ENCODE measurements around the gene CENPS.
"Not testable (repeated sequence)": the region's sequence is repeated elsewhere in the genome, so short reads cannot be mapped to it uniquely, and the experiment has no call there.

CENPS gene

GRCh38 chr1:10430216-10431069, at the start of gene CENPS:
Gene CENPS (plus strand): TSS chr1:10430433. CDS start chr1:10430518, 85 bp downstream.
- DNase-seq (ENCODE audit: low read depth in 2 of 2), result peak; percentile 68 to 96

GRCh38 chr1:10380594-10381275, 49.5 kb upstream of the CENPS start:
- no peak for DNase-seq (ENCODE audit: low read depth in 2 of 2)

GRCh38 chr1:10383630-10384029, 46.6 kb upstream of the CENPS start:
- DNase-seq (ENCODE audit: low read depth in 2 of 2), result no peak

GRCh38 chr1:10384219-10384618, 46.0 kb upstream of the CENPS start:
- no peak for DNase-seq (ENCODE audit: low read depth in 2 of 2)

GRCh38 chr1:10386761-10387676, 43.2 kb upstream of the CENPS start:
- DNase-seq (ENCODE audit: low read depth in 2 of 2), result no peak

GRCh38 chr1:10387677-10388386, 42.4 kb upstream of the CENPS start:
- DNase-seq (ENCODE audit: low read depth in 2 of 2), result no peak

GRCh38 chr1:10388387-10388715, 41.9 kb upstream of the CENPS start:
- no peak for DNase-seq (ENCODE audit: low read depth in 2 of 2)

GRCh38 chr1:10389271-10389973, 40.8 kb upstream of the CENPS start:
- DNase-seq (ENCODE audit: low read depth in 2 of 2), result no peak

GRCh38 chr1:10396870-10397269, 33.4 kb upstream of the CENPS start:
- no peak for DNase-seq (ENCODE audit: low read depth in 2 of 2)

- DNase-seq (ENCODE audit: low read depth in 2 of 2), result peak in 1 of 2 donors; percentile 7
Observed at GRCh38 chr1:10398278-10398733, 31.9 kb upstream of the CENPS start.

- peak; percentile 92 to 94 for DNase-seq (ENCODE audit: low read depth in 2 of 2)
Observed at GRCh38 chr1:10398734-10399443, 31.3 kb upstream of the CENPS start, which contains the start of gene PGD. Gene PGD (plus strand): TSS chr1:10399064. CDS start chr1:10399118, 54 bp downstream.

GRCh38 chr1:10399444-10399941, 30.7 kb upstream of the CENPS start:
- no peak for DNase-seq (ENCODE audit: low read depth in 2 of 2)

- no peak for DNase-seq (ENCODE audit: low read depth in 2 of 2)
Observed at GRCh38 chr1:10400013-10400412, 30.2 kb upstream of the CENPS start.

- no peak for DNase-seq (ENCODE audit: low read depth in 2 of 2)
Observed at GRCh38 chr1:10401281-10401680, 29.0 kb upstream of the CENPS start.

- DNase-seq (ENCODE audit: low read depth in 2 of 2), result no peak
Observed at GRCh38 chr1:10402729-10403274, 27.4 kb upstream of the CENPS start.

GRCh38 chr1:10407201-10407600, 23.0 kb upstream of the CENPS start:
- DNase-seq (ENCODE audit: low read depth in 2 of 2), result no peak

GRCh38 chr1:10415211-10415930, 14.9 kb upstream of the CENPS start:
- no peak for DNase-seq (ENCODE audit: low read depth in 2 of 2)

- DNase-seq (ENCODE audit: low read depth in 2 of 2), result not testable (repeated sequence)
Observed at GRCh38 chr1:10415967-10416366, 14.3 kb upstream of the CENPS start.

- DNase-seq (ENCODE audit: low read depth in 2 of 2), result not testable (repeated sequence)
Observed at GRCh38 chr1:10418741-10419140, 11.5 kb upstream of the CENPS start.
